Uterine smooth muscle cell (primary cell): Measurements from ENCODE around the gene CBX6. TPM values are rescaled to one million over a fixed set of nuclear protein-coding genes. Genes with fewer than 3 reads are reported as not detected.

ENCODE experiments used
- total RNA-seq: library from RNA; depleted of rRNA; stranded (reverse); fragments of >200 nt; gene quantifications from 2 replicates; pipeline ENCODE4 v1.2.3, GENCODE V29; 2014

Gene CBX6
- total RNA-seq = 44.0 and 50.2 TPM in 2 replicates

DNA sequence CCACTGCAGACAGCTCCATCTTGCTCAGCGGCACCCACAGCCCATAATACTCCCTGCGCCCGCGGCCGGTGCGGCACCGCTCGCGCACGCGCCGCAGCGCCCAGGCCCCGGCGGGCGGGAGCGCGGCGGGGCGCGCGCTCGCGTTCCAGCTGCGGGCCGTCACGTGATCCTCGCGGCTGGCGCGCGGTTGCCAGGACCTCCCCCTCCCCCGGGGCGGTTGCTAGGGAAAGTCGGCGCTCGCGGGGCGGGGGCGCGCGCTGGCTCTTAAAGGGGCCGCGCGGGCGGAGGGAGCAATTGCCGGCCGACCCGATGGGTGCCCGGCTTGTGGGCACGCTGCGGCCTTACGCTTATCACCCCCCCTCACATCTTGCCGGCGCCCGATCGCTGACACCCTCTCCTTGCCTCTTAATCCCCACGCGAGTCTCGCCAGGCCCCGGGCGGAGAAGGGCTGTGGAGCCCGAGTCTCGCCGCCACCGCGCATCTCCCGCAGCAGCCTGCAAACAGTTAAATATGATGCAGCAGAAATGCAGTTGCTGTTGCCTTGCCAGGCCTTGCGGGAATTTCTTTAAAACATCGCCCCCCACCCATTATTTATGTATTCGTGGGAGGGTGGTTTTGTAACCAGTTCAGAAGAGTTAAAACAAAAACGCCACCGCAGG, at the start of gene CBX6:
TSS of gene CBX6 (minus strand) at position 45 of the 659 bp plus-strand sequence. CDS start at position 19, 26 bp downstream.

DNA sequence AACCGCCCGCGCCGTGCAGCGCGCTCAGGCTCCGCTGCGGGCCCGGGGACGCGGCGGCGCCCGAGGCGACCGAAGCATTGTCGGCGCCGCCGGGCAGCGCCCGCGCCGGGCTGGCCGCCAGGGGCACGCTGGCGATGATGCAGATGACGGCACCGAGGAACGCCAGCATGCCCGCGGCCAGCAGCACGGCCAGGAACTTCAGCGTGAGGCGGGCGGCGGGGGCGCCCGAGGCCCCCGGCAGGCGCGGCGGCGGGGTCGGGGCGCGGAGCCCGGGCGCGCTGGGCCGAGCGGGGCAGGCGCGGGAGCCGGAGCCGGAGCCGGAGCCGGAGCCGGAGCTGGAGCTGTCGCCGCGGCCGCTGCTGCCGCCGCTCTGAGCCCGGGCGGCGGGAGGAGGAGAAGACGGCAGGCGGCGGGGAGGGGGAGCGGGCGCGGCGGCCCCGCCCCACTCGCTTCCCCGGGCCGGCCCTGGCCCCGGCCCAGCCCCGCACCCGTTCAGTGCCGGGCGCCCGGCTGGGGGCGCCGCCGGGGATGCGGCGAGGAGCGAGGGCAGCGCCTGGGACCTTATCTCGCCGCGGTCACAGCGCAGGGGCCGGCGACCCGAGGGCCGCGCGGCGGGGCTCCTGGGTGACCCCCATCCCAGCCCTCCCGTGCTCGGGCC, 28.2 kb downstream of the CBX6 start, which contains the start of gene NPTXR:
TSS of gene NPTXR (minus strand) at position 372 of the 658 bp plus-strand sequence.

Other genes starting within 250 kb of the CBX6 start
- 1.3 and 2.4 TPM in 2 replicates for gene FAM227A, start 215.8 kb downstream of the CBX6 start, total RNA-seq
- gene CBY1, start 215.6 kb downstream of the CBX6 start, total RNA-seq = 17.5 and 21.0 TPM in 2 replicates
- gene TOMM22, start 190.3 kb downstream of the CBX6 start, total RNA-seq = 78.7 and 90.2 TPM in 2 replicates
- 66.7 and 68.0 TPM in 2 replicates for gene JOSD1, start 171.3 kb downstream of the CBX6 start, total RNA-seq
- 33.7 and 41.6 TPM in 2 replicates for gene GTPBP1, start 166.3 kb downstream of the CBX6 start, total RNA-seq
- gene SUN2, start 116.2 kb downstream of the CBX6 start, total RNA-seq = 93.1 and 145 TPM in 2 replicates
- 13.1 and 19.4 TPM in 2 replicates for gene DNAL4, start 78.1 kb downstream of the CBX6 start, total RNA-seq
- 2.0 and 4.6 TPM in 2 replicates for gene NPTXR, start 28.2 kb downstream of the CBX6 start, total RNA-seq
- gene APOBEC3A, start 85.4 kb upstream of the CBX6 start, total RNA-seq = not detected in 2 replicates
- gene APOBEC3B, start 110.1 kb upstream of the CBX6 start, total RNA-seq = 2.4 and 7.5 TPM in 2 replicates
- gene APOBEC3C, start 142.0 kb upstream of the CBX6 start, total RNA-seq = 8.2 and 8.5 TPM in 2 replicates
- 0.75 and 0.77 TPM in 2 replicates for gene APOBEC3D, start 148.9 kb upstream of the CBX6 start, total RNA-seq
- 4.8 and 9.2 TPM in 2 replicates for gene APOBEC3F, start 168.6 kb upstream of the CBX6 start, total RNA-seq
- gene APOBEC3G, start 205.1 kb upstream of the CBX6 start, total RNA-seq = 14.5 and 15.4 TPM in 2 replicates
- not detected in 2 replicates for gene APOBEC3H, start 225.0 kb upstream of the CBX6 start, total RNA-seq